Hepatic stellate cell (primary cell): ENCODE results near the gene APBA2.
"Not testable (repeated sequence)": the region's sequence is repeated elsewhere in the genome, so short reads cannot be mapped to it uniquely, and the experiment has no call there.

ENCODE experiments used
- DNase-seq: peaks from one replicate; pipeline ENCODE4 v3.0.0; 2011; ENCODE audit warnings: low spot score

APBA2 gene

GRCh38 chr15:29003191-29003839 is 117.5 kb downstream of the APBA2 start:
- DNase-seq = no peak

DNA sequence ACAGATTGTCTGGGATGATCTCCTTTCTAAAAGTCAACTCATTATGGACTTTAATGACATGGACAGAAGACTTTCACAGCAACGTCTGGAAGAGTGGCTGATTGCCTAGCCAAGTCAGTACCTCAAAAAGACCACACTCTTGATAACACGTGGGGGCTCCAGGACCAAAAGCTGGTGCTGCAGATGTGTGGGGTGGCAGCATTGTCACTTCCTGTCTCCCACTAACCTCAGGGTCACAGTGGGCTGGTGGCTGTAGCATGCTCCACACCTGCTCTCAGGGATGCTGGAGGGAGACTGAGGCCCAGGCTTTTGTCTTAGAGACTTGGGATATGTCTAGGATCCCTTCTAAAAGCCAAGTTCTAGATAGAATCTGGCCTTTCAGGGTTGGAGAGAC is 118.1 kb downstream of the APBA2 start:
- no peak for DNase-seq

DNA sequence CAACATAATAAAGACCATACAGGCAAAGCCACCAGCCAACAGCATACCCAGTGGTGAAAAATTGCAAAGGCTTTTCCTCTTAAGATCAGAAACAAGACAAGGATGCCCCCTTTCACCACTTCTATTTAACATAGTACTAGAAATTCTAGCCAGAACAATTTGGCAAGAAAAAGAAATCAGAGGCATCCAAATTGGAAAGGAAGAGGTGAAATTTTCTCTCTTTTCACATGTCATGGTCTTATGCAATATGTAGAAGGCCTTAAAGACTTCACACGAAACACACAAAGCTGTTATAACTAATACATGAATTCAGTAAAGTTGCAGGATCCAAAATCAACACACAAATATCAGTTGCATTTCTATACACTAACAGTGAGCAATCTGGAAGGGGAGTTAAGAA is 120.2 kb downstream of the APBA2 start:
- no peak for DNase-seq

DNA sequence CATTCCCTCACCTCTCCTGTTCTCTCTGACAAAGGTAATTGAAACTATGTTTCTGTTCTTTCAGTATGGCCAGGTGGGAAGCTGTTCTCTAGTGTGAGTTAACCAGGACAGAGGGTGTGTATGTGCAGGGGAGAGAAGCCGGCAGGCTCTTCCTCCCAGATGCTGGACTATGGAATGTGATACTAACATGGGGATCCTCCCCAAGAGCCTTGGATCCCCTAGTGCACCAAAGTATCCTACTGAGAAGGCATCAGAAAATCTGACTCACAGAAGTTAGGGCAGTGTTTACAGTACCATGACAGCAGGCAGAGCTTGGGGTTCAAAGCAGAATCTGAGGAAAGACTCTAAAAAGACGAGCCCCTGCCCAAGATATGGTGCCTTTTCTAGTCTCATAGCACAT is 123.1 kb downstream of the APBA2 start:
- DNase-seq = peak; percentile 19

GRCh38 chr15:29012097-29012496 is 126.3 kb downstream of the APBA2 start:
- DNase-seq = no peak

DNA sequence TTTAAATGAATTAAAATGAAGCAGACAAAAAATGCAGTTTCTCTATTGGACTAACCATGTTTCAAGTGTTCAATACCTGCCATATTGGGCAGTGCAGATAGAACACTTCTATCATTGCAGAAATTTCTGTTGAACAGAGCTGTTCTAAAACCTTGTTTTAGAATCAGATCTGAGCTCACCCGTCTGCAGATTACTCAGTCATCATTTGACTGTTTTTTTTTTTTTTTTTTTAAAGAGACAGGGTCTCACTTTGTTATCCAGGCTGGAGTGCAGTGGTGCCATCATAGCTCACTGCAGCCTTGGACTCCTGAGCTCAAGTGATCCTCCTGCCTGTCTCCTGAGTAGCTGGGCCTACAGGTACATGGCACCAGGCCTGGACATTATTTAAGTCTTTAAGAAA is 128.7 kb downstream of the APBA2 start:
- DNase-seq = no peak

DNA sequence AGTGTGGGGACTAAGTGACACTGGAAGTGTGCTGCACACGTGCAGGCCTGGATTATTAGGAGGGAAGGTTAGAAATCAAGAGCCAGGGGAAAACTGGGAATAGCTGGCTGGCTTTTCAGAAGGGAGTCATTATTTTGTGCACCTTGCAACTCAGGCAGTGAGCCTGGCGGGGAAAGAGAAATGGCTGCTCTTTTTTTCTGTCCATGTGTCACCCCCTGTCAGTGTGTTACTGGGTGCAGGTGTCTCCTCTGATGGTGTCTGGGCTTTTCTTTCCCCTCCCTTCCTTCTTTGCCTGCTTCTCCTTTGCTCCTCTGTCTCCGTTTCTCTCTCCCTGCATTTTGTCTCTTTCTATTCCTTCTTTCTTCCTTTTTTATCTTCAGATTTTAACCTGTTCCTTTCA is 130.7 kb downstream of the APBA2 start:
- DNase-seq = no peak

DNA sequence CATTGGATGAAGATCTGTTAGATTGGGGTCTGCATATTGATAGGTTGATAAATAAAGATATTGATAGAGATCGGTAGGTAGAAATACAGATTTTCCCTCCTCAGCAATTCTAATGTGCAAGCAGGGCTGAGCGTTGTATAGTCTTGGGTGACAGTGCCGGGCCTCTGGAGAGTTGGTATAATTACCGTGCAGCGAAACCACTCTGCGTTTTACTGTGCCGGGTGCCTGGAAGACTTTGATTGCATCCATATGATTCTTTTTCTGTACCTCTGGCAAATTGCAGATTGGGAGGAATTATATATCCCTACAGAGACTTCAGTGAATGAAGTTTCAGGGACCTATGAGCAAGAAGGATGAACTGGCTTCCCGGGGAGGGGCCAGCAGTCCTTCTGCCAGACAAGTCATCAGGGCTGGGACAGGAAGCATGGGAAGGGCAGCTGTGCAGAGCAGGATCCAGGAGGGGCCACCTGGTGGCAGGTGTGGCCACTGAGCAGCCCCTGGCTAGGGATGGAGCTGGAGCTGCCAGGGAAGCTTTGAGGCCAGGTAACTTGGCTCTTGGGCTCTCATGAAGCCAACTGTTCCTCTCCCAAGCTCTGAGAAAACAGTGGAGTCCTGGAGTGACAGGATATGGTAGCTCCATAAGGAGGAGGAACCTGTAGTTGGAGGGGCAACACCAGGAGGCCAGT is 132.5 kb downstream of the APBA2 start:
- no peak for DNase-seq

- DNase-seq = no peak
Observed at GRCh38 chr15:29018995-29019976, 133.5 kb downstream of the APBA2 start.

DNA sequence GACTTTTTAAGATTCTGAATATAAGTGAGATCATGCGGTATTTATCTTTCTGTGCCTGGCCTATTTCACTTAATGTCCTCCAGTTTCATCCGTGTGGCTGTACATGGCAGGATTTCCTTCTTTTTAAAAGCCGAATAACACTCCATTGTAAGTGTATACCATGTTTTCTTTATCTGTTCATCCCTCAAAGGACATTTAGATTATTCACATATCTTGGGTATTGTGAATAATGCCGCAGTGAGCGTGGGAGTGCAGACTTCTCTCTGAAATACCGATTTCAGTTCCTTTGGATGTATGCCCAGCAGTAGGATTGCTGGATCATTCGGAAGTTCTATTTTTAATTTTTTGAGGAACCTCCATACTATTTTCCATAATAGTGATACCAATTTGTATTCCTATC is 136.1 kb downstream of the APBA2 start:
- DNase-seq = peak; percentile 60

DNA sequence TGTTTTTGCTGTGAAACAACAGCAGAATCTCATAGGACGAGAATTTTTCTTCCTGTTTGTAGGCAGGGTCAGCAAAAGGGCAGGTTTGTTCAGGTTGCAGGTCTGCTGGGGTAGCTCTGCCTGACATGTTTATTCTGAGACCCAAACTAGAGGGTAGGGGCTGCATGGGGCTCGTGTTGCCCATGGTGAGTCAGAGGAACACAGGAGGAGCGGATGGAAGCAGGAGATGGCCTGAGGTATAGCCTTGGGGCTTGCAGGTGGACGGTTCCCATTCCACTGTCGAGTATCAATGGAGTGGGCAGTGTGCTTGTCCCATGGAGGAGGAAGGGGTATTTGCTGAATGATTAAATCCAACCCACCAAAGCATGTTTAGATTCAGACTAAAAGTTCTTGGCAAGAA is 138.9 kb downstream of the APBA2 start:
- no peak for DNase-seq

- not testable (repeated sequence) for DNase-seq
Observed at GRCh38 chr15:29025411-29025810, 139.6 kb downstream of the APBA2 start.

- DNase-seq = not testable (repeated sequence)
Observed at GRCh38 chr15:29028158-29028557, 142.4 kb downstream of the APBA2 start.

DNA sequence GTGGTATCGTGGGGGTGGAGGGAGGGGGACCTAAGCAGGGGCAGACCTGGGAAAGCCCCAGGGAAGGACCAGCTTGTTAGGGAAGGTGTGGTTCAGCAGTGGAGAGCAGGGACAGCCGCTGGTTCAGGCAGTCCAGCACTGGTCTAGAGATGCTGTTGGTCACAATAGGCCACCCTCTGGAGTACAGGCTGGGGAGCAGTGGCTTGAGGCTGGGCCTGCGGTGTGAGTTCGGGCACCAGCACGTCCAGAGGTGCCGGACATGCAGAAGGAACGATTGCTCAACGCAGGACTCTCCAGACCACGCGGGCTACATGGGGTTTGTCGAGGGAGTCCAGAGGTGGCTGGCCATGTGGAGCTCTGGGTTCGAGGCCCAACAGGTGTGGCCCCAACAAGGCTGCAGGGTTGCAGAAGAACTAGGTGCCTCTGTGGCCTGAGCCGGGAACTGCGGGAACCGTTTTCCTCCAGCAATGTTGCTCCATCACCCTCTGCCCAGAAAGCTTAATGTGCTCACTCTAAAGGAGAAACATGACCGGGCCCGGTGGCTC is 143.9 kb downstream of the APBA2 start:
- no peak for DNase-seq

DNA sequence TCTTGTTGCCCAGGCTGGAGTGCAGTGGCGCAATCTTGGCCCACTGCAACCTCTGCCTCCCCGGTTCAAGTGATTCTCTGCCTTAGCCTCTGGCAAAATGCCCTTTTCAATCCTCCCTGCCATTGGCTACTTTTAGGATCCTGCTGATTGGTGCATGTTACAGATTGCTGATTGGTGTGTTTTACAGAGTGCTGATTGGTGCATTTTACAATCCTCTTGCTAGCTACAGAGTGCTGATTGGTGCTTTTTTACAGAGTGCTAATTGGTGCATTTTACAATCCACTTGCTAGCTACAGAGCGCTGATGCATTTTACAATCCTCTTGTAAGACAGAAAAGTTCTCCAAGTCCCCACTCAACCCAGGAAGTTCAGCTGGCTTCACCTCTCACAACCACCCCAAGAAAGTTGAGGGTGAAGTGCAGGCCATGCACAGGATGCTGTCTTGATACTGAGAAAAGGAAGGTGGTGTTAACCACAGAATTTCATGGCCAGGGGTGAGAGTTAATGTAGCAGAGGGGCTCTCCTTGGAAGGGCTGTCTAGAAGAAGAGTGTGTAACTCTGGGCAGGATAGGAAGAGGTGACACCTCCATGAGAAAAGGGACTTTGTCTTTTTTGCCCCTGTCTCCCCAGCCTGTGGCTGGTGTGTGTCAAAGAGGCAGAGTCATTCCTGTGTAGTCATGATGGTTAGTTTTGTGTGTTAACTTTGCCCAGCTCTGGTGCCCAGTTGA is 145.9 kb downstream of the APBA2 start:
- DNase-seq = no peak

- no peak for DNase-seq
Observed at GRCh38 chr15:29032229-29032625, 146.5 kb downstream of the APBA2 start.

DNA sequence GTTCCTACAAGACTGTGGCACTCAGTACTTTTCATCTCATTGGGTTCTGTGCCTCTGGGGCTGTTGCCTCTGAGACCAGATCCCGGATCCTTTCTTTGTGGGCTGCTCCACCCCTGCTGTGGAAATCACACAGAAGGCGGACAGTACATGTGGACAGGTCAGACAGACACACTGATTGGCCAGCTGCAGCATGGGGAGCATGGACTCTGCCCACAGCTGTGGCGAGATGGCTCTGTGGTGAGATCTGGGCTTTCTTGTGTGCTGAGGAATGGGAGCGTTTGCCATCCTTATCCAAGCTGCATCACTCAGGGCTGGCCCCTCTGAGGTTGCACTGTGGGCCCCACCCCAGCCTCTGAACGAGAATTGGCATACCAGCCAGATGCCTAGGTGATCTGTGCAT is 147.0 kb downstream of the APBA2 start:
- no peak for DNase-seq

DNA sequence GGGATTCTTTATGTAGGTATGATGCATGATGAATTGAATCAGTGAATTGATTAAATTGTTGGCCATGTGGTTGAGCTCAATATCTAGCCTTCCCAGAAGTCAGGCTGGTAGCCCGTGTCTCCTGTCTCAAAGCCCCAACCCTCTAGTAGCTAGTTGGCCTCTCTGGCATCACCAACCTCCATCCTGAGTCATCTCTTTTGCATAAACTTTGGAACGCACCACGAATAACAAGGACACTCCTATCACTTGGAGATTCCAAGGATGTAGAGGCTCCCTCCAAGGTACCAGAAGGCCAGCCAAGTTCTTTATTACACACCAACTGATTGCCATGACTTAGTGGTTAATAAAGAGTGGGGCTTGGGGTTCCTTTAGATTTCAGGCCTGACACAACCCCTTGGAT is 148.4 kb downstream of the APBA2 start:
- DNase-seq = no peak

DNA sequence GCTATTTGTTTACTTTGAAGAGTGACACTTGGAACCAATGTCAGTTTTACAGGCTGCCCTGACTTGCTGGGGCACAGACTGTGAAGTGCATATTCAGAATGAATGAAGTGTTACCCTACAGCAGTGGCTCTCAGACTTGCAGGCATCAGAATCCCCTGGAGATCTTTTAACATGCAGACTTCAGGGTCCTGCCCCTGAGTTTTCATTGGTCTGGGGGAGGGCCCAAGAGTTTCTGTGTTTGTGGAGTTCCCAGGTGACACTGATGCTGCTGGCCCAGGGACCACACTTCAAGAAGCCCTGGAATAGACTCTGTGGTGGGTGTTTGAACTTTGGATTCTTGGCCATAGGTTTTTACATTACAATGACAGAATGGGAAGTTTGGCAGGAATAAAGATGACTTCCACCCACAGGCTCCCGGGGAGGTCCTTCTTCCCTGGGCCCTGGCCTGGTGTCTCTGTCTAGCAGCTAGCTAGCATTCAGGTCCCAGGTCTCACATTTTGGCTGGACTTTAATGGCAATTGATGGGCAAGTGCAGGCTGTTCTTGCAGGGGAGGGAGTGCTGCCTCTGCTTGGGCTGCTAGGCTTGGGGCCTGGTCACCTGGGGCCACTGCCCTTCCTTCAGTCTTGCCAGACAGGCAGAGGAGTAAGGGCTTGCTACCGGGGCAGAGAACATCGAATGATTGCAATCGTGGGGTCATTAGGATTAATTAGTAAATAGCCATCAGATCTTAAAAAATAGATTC is 149.0 kb downstream of the APBA2 start:
- DNase-seq = no peak

- DNase-seq = no peak
Observed at GRCh38 chr15:29035336-29036285, 149.8 kb downstream of the APBA2 start.
